ENCODE measurements around the gene GNG7. TPM values are rescaled to one million over a fixed set of nuclear protein-coding genes. Genes with fewer than 3 reads are reported as not detected.
A peak's percentile ranks its signal among the peaks of the same experiment; 100 is the strongest.

Gene GNG7
- total RNA-seq, 1 experiment from 2014 or later = 7.7 TPM

DNA sequence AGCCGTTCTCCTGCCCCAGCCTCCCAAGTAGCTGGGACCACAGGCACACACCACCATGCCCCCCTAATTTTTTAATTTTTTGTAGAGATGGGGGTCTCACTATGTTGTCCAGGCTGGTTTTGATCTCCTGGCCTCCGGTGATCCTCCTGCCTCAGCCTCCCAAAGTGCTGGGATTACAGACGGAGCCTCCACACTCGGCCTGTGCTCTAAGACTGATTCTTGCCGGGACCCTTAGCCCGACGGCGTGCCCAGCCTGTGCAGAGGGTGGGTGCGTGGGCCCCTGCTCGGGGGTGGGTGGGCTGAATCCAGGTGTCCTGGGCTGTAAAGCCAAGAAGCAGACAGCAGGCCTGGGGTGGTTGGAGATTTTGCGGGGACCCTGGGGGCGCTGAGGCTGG lies 162.2 kb downstream of the GNG7 start:
- no peak overlapping the region for H2AFZ ChIP-seq (ENCODE audit: low read length)
- H4K5ac ChIP-seq (ENCODE audit: insufficient read length, low read depth, low read length) = no peak overlapping the region
- H3K79me1 ChIP-seq (ENCODE audit: insufficient read depth, low read depth, low read length, poor library complexity, severe bottlenecking) = no peaks in the 10 kb centered on the region
- H4K20me1 ChIP-seq (ENCODE audit: control insufficient read depth, insufficient read depth, insufficient read length) = no peaks in the 10 kb centered on the region
- peak overlapping the region; percentile 66; the same call in 1 of the 2 replicates for H3K14ac ChIP-seq (ENCODE audit: insufficient read depth, low read length)
- H3K27me3 ChIP-seq (ENCODE audit: insufficient read depth, low read length) = no peaks in the 10 kb centered on the region
- TF ChIP-seq, protein P1, sequence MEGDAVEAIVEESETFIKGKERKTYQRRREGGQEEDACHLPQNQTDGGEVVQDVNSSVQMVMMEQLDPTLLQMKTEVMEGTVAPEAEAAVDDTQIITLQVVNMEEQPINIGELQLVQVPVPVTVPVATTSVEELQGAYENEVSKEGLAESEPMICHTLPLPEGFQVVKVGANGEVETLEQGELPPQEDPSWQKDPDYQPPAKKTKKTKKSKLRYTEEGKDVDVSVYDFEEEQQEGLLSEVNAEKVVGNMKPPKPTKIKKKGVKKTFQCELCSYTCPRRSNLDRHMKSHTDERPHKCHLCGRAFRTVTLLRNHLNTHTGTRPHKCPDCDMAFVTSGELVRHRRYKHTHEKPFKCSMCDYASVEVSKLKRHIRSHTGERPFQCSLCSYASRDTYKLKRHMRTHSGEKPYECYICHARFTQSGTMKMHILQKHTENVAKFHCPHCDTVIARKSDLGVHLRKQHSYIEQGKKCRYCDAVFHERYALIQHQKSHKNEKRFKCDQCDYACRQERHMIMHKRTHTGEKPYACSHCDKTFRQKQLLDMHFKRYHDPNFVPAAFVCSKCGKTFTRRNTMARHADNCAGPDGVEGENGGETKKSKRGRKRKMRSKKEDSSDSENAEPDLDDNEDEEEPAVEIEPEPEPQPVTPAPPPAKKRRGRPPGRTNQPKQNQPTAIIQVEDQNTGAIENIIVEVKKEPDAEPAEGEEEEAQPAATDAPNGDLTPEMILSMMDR (conservative IDR thresholded peaks at IDR 0.05) = no peak
- peaks cover 12 to 34% of the 10 kb centered on the region in 2 experiments for H3K4me1 Mint-ChIP-seq
- no peaks in the 10 kb centered on the region; a peak in 1 of 5 replicates for H3K9me3 Mint-ChIP-seq
- DNase-seq = no peak
- no peak overlapping the region for H3K23ac ChIP-seq (ENCODE audit: insufficient read length, low read depth, low read length)
- no peak overlapping the region for H4K8ac ChIP-seq (replicated peaks; ENCODE audit: insufficient read length, low read depth, low read length)
- peak overlapping the region; percentile 59 for H2BK5ac ChIP-seq (ENCODE audit: insufficient read length, low read length)
- H2BK15ac ChIP-seq (ENCODE audit: low read depth, low read length) = no peak overlapping the region
- H3K23me2 ChIP-seq (ENCODE audit: insufficient read length, low read depth, low read length, poor library complexity, severe bottlenecking) = no peaks in the 10 kb centered on the region
- H2BK12ac ChIP-seq (ENCODE audit: insufficient read length, low read depth, low read length) = peak overlapping the region; percentile 97
- H3K36me3 Mint-ChIP-seq (ENCODE audit: insufficient read depth in 1 of 3, low read depth in 3 of 3) = no peaks in the 10 kb centered on the region
- H2BK120ac ChIP-seq (ENCODE audit: low read depth, low read length, poor library complexity, severe bottlenecking) = peak overlapping the region; percentile 8
- H3K9me3 ChIP-seq (ENCODE audit: control insufficient read depth, low read depth, low read length) = no peaks in the 10 kb centered on the region
- H3K9ac ChIP-seq (ENCODE audit: extremely low read depth, insufficient read length, low read length) = no peak overlapping the region
- H3K79me2 ChIP-seq (ENCODE audit: insufficient read depth, low read length) = no peaks in the 10 kb centered on the region
- H3K4me1 ChIP-seq (ENCODE audit: insufficient read depth, low read length) = 0 out of 2 replicates have a peak, but pooled peaks cover 4% of the 10 kb centered on the region
- H3K18ac ChIP-seq (ENCODE audit: insufficient read length, low read depth, low read length) = peak overlapping the region; percentile 97
- H3T11ph ChIP-seq (ENCODE audit: low read length) = no peak overlapping the region
- H3K4ac ChIP-seq (ENCODE audit: low read depth, low read length) = no peak overlapping the region; the same call in 1 of the 2 replicates
- peak overlapping the region; percentile 29 for H3K4me2 ChIP-seq (ENCODE audit: insufficient read depth, insufficient read length, low read length)
- WGBS (ENCODE audit: extremely low coverage, insufficient read length, low lambda C conversion rate) = no CpG with 5 or more reads among the region's 12 CpGs
- H3K27me3 Mint-ChIP-seq (ENCODE audit: low read depth) = peaks cover 3% of the 10 kb centered on the region; the same call in 1 of the 2 replicates
- peak overlapping the region; percentile 34 to 35; a peak in 1 of 5 replicates for H3K4me3 Mint-ChIP-seq
- no peak overlapping the region for H2BK20ac ChIP-seq (ENCODE audit: low read depth, low read length, poor library complexity, severe bottlenecking)
- peak overlapping the region; percentile 84 for H4K91ac ChIP-seq (ENCODE audit: insufficient read length, low read depth, low read length)
- H3K27ac Mint-ChIP-seq = peak overlapping the region; percentile 82 to 89 (median 83); a peak in 6 of 7 replicates
- no peak overlapping the region for H3K56ac ChIP-seq (ENCODE audit: insufficient read length, low read depth, low read length)
- H3K27ac ChIP-seq (ENCODE audit: insufficient read length, low read depth, low read length) = peak overlapping the region; percentile 82
- peak overlapping the region; percentile 79 for H2AK5ac ChIP-seq (ENCODE audit: insufficient read length, low read length)
